ENCODE results near the gene ZC3HAV1. TPM values are rescaled to one million over a fixed set of nuclear protein-coding genes. Genes with fewer than 3 reads are reported as not detected.

The ZC3HAV1 gene
- total and polyA plus RNA-seq, 2 of the 13 experiments (the other 11 are each of a cell fraction or from before 2014, with no cell fraction given), result 12.7 to 23.7 TPM

DNA sequence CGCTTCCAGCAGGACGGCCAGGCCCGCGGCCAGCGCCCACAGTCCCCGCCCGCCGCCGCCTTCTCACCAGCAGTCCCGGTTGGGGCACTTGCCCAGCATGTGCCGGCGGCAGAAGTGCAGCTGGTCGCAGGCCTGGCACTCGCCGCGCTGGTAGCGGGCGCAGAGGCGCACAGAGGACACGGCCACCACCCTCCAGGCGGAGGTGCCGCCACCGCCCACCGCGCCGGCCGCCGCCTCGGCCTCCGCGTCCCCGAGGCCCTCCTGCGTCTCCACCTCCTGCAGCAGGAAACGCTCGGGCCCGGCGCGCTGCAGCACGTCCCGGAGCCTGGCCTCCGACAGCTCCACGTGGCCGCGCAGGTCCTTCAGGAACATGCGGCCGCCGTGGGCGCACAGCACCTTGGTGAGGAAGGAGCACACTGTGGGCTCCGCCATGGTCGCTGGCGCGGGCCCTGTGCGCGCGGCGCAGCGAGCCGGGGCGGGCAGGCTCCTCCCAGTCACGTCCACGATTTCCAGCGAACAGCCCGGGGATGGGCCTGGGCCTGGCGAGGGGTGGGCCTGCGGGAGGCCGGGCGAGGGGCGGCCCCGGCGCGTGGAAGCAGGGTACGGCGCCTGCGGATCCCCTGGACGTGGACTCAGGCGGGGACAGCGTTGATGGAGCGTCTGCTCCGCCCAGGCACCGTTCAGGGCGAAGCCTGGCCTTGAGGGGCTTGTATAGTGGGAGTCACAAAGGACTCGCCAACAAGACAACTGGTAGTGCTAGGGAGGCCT, 73.8 kb downstream of the ZC3HAV1 start, which contains the start of gene ZC3HAV1L (continued):
- TF ChIP-seq IRX3 (CRISPR knock-in tag; IDR thresholded peaks at IDR 0.05; ENCODE audit: borderline replicate concordance, low read depth) (no peak; the same call in 1 of the 2 replicates), ZNF33B (CRISPR knock-in tag; IDR thresholded peaks at IDR 0.05) (no peak), ZNF850 (CRISPR knock-in tag; conservative IDR thresholded peaks at IDR 0.05) (no peak), ZBTB7B (CRISPR knock-in tag; IDR thresholded peaks at IDR 0.05) (no peak), SMAD3 (CRISPR knock-in tag; IDR thresholded peaks at IDR 0.05) (no peak), MLXIP (CRISPR knock-in tag; IDR thresholded peaks at IDR 0.05; ENCODE audit: borderline replicate concordance) (no peak), YEATS4 (CRISPR knock-in tag; IDR thresholded peaks at IDR 0.05; ENCODE audit: borderline replicate concordance) (peak; percentile 82), ZNF431 (CRISPR knock-in tag; IDR thresholded peaks at IDR 0.05; ENCODE audit: borderline replicate concordance, low read depth) (no peak), ZNF546 (CRISPR knock-in tag; conservative IDR thresholded peaks at IDR 0.05) (0 out of 2 replicates have a peak, but pooled peaks have one; percentile 50), ZNF329 (CRISPR knock-in tag; IDR thresholded peaks at IDR 0.05; ENCODE audit: low read depth) (peak; percentile 76; the same call in 1 of the 2 replicates), ZBTB1 (CRISPR knock-in tag; IDR thresholded peaks at IDR 0.05; ENCODE audit: borderline replicate concordance) (no peak), NR2F6 (IDR thresholded peaks at IDR 0.05) (no peak), NR2F6 (CRISPR knock-in tag; IDR thresholded peaks at IDR 0.05) (no peak), ZNF101 (CRISPR knock-in tag; IDR thresholded peaks at IDR 0.05; ENCODE audit: borderline replicate concordance, low read depth) (no peak), NONO (IDR thresholded peaks at IDR 0.05) (no peak), NONO (CRISPR knock-in tag; conservative IDR thresholded peaks at IDR 0.05) (peak; percentile 84), SRF (IDR thresholded peaks at IDR 0.05; ENCODE audit: low read depth, low read length) (no peak), ZNF17 (CRISPR knock-in tag; IDR thresholded peaks at IDR 0.05) (no peak), POGZ (CRISPR knock-in tag; IDR thresholded peaks at IDR 0.05) (0 out of 2 replicates have a peak, but pooled peaks have one; percentile 38)
- TF ChIP-seq, protein P1, sequence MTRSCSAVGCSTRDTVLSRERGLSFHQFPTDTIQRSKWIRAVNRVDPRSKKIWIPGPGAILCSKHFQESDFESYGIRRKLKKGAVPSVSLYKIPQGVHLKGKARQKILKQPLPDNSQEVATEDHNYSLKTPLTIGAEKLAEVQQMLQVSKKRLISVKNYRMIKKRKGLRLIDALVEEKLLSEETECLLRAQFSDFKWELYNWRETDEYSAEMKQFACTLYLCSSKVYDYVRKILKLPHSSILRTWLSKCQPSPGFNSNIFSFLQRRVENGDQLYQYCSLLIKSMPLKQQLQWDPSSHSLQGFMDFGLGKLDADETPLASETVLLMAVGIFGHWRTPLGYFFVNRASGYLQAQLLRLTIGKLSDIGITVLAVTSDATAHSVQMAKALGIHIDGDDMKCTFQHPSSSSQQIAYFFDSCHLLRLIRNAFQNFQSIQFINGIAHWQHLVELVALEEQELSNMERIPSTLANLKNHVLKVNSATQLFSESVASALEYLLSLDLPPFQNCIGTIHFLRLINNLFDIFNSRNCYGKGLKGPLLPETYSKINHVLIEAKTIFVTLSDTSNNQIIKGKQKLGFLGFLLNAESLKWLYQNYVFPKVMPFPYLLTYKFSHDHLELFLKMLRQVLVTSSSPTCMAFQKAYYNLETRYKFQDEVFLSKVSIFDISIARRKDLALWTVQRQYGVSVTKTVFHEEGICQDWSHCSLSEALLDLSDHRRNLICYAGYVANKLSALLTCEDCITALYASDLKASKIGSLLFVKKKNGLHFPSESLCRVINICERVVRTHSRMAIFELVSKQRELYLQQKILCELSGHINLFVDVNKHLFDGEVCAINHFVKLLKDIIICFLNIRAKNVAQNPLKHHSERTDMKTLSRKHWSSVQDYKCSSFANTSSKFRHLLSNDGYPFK (CRISPR knock-in tag; IDR thresholded peaks at IDR 0.05; ENCODE audit: borderline replicate concordance), result no peak
- TF ChIP-seq, protein P2, sequence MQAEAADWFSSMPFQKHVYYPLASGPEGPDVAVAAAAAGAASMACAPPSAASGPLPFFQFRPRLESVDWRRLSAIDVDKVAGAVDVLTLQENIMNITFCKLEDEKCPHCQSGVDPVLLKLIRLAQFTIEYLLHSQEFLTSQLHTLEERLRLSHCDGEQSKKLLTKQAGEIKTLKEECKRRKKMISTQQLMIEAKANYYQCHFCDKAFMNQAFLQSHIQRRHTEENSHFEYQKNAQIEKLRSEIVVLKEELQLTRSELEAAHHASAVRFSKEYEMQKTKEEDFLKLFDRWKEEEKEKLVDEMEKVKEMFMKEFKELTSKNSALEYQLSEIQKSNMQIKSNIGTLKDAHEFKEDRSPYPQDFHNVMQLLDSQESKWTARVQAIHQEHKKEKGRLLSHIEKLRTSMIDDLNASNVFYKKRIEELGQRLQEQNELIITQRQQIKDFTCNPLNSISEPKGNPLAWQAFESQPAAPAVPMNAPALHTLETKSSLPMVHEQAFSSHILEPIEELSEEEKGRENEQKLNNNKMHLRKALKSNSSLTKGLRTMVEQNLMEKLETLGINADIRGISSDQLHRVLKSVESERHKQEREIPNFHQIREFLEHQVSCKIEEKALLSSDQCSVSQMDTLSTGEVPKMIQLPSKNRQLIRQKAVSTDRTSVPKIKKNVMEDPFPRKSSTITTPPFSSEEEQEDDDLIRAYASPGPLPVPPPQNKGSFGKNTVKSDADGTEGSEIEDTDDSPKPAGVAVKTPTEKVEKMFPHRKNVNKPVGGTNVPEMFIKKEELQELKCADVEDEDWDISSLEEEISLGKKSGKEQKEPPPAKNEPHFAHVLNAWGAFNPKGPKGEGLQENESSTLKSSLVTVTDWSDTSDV (CRISPR knock-in tag; IDR thresholded peaks at IDR 0.05), result 0 out of 2 replicates have a peak, but pooled peaks have one; percentile 44
